Endodermal cell (in vitro differentiated cells): ENCODE results near the gene ADAM15. TPM values are rescaled to one million over a fixed set of nuclear protein-coding genes. Genes with fewer than 3 reads are reported as not detected.
A peak's percentile ranks its signal among the peaks of the same experiment; 100 is the strongest.

Experiments used
- DNase-seq: peaks from one replicate; pipeline ENCODE4 v3.0.0-alpha.2; 2017
- H3K27ac ChIP-seq: 2 replicates; pipeline ENCODE4 v1.5.1; 2013; ENCODE audit warnings: mild to moderate bottlenecking, low read depth, low read length, moderate library complexity
- H3K27me3 ChIP-seq: 2 replicates; pipeline ENCODE4 v1.6.1; 2013; ENCODE audit warnings: mild to moderate bottlenecking, low read length, moderate library complexity; ENCODE audit not compliant: insufficient read depth, control insufficient read depth, poor library complexity, severe bottlenecking
- H3K36me3 ChIP-seq: 2 replicates; pipeline ENCODE4 v1.7.0; 2013; ENCODE audit warnings: mild to moderate bottlenecking, low read length, moderate library complexity; ENCODE audit not compliant: control insufficient read depth, insufficient read depth
- H3K4me1 ChIP-seq: one replicate; pipeline ENCODE4 v1.7.0; 2013; ENCODE audit warnings: low read length; ENCODE audit not compliant: control insufficient read depth, insufficient read depth
- H3K4me3 ChIP-seq: 2 replicates; pipeline ENCODE4 v1.5.1; 2013; ENCODE audit warnings: mild to moderate bottlenecking, low read length, moderate library complexity
- H3K9ac ChIP-seq: 2 replicates; pipeline ENCODE4 v1.6.1; 2013; ENCODE audit warnings: mild to moderate bottlenecking, low read length, moderate library complexity; ENCODE audit not compliant: poor library complexity, severe bottlenecking; ENCODE audit errors: extremely low read depth
- H3K9me3 ChIP-seq: 2 replicates; pipeline ENCODE4 v1.6.1; 2013; ENCODE audit warnings: mild to moderate bottlenecking, low read length, moderate library complexity; ENCODE audit not compliant: control insufficient read depth
- H3K27ac Mint-ChIP-seq: 2 replicates; pipeline ENCODE4 v1.8.0; 2020; ENCODE audit warnings: mixed read lengths
- H3K27me3 Mint-ChIP-seq: 2 replicates; pipeline ENCODE4 v1.8.0; 2021; ENCODE audit warnings: mild to moderate bottlenecking, mixed read lengths; ENCODE audit not compliant: insufficient read depth
- H3K36me3 Mint-ChIP-seq: 2 replicates; pipeline ENCODE4 v1.8.0; 2020; ENCODE audit warnings: low read depth, mixed read lengths
- H3K4me1 Mint-ChIP-seq: 2 replicates; pipeline ENCODE4 v1.8.0; 2020; ENCODE audit warnings: mixed read lengths
- H3K4me3 Mint-ChIP-seq: 2 replicates; pipeline ENCODE4 v1.8.0; 2020; ENCODE audit warnings: mild to moderate bottlenecking, moderate library complexity, mixed read lengths
- H3K9me3 Mint-ChIP-seq: 2 replicates; pipeline ENCODE4 v1.8.0; 2020; ENCODE audit warnings: mild to moderate bottlenecking, mixed read lengths
- CTCF ChIP-seq: fragments of 200-600 bp; sonication (generic); conservative IDR thresholded peaks from 2 replicates; pipeline ENCODE4 v1.5.0; 2021; ENCODE audit warnings: antibody characterized with exemption, mild to moderate bottlenecking
- WGBS, 2 experiments: methylation state at CpG; one replicate each; pipeline versions ENCODE4 v1.1.5 to v1.1.7; 2013; ENCODE audit warnings: missing lambda C conversion rate in 2 of 2, mixed read lengths in 1 of 2; ENCODE audit not compliant: insufficient coverage in 1 of 2, insufficient read length in 1 of 2; 5-methylcytosine and 5-hydroxymethylcytosine counted together
- total RNA-seq, 2 donors: library from RNA; stranded (reverse); fragmentation: NEBNext Ultra II Directional in 1 of 2; extraction: Animal tissue kit (Norgen Biotek cat#: 25700) in 1 of 2; gene quantifications; 2 replicates in 1 of 2; 3 replicates in 1 of 2; pipeline ENCODE4 v1.2.1, GENCODE V29; 2021

ADAM15 gene
- total RNA-seq, 2 donors from 2014 or later = 13.4 to 16.5 TPM

GRCh38 chr1:155017946-155018316 is 33.2 kb upstream of the ADAM15 start:
- DNase-seq = no peak
- Histone ChIP-seq H3K4me3 (no peak overlapping the region), H3K27me3 (no peaks in the 10 kb centered on the region), H3K27ac (no peak overlapping the region), H3K9ac (no peak overlapping the region), H3K36me3 (peaks cover 10% of the 10 kb centered on the region), H3K4me1 (no peaks in the 10 kb centered on the region), H3K9me3 (no peaks in the 10 kb centered on the region)
- H3K27ac Mint-ChIP-seq = no peak overlapping the region
- peak overlapping the region; percentile 47 for H3K4me3 Mint-ChIP-seq
- 85% methylated on average over 6 of the region's 6 CpGs; no CpG with 5 or more reads in 1 of the 2 experiments for WGBS, 2 experiments
- no peak for TF ChIP-seq CTCF
- peaks cover 8% of the 10 kb centered on the region for H3K27me3 Mint-ChIP-seq
- peaks cover 12% of the 10 kb centered on the region for H3K36me3 Mint-ChIP-seq
- H3K9me3 Mint-ChIP-seq = no peaks in the 10 kb centered on the region
- H3K4me1 Mint-ChIP-seq = no peaks in the 10 kb centered on the region

DNA sequence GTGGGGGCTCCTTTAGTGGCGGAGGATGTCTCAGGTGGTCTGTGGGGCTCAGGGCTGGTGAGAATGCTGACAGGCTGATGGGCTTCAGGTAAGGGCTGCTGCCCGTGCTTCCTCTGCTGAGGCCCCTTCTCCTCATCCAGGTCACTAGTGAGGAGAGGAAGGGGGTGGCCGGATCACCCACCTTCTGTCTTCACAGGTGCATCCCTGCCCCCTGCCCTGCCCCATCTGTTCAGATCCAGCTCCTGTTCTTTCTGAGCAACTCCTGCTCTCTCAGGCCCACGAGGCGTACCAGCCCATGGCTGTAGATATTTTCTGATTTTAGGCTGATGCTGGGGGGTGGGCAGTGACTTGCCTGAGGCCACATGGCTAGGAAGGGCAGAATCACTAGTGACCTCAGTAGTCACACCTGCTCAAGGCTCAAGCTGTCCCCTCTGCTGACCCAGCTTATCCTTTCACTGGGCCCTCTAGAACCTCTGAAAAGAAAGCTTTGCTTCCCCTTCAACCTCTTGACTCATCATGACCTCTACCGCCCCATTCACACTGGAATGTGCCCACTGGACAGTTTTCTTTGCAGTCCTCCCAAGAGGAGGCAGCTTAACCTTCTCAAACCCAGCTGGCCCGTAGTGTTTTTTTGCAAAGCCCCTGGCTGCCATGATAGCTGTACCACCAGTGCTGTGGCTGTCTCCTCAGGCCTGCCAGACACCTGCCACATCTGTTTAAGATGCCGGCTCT is 32.3 kb upstream of the ADAM15 start:
- H3K27ac Mint-ChIP-seq = no peak overlapping the region

GRCh38 chr1:155019377-155020245 is 31.5 kb upstream of the ADAM15 start:
- H3K4me3 ChIP-seq = no peak overlapping the region
- peaks cover 6% of the 10 kb centered on the region for H3K36me3 Mint-ChIP-seq
- DNase-seq = no peak
- TF ChIP-seq CTCF = no peak
- H3K27ac Mint-ChIP-seq = no peak overlapping the region
- 84 to 86% methylated on average over 7 to 11 of the region's 11 CpGs for WGBS, 2 experiments
- H3K9me3 ChIP-seq = no peaks in the 10 kb centered on the region
- H3K27ac ChIP-seq = no peak overlapping the region
- H3K4me3 Mint-ChIP-seq = no peak overlapping the region
- H3K9ac ChIP-seq = no peak overlapping the region
- no peaks in the 10 kb centered on the region for H3K27me3 ChIP-seq
- H3K27me3 Mint-ChIP-seq = peaks cover 8% of the 10 kb centered on the region
- H3K4me1 Mint-ChIP-seq = no peaks in the 10 kb centered on the region
- H3K4me1 ChIP-seq = no peaks in the 10 kb centered on the region
- peaks cover 7% of the 10 kb centered on the region for H3K36me3 ChIP-seq
- H3K9me3 Mint-ChIP-seq = no peaks in the 10 kb centered on the region

More for the DNA sequence above, 32.3 kb upstream of the ADAM15 start:
- Histone ChIP-seq H3K9me3 (no peaks in the 10 kb centered on the region), H3K4me1 (no peaks in the 10 kb centered on the region), H3K36me3 (peaks cover 10% of the 10 kb centered on the region), H3K9ac (no peak overlapping the region), H3K4me3 (no peak overlapping the region), H3K27ac (no peak overlapping the region), H3K27me3 (no peaks in the 10 kb centered on the region)
- DNase-seq = no peak
- no peaks in the 10 kb centered on the region for H3K4me1 Mint-ChIP-seq
- H3K27me3 Mint-ChIP-seq = peaks cover 8% of the 10 kb centered on the region
- TF ChIP-seq CTCF = no peak
- H3K36me3 Mint-ChIP-seq = peaks cover 9% of the 10 kb centered on the region
- no peaks in the 10 kb centered on the region for H3K9me3 Mint-ChIP-seq
- 92 to 95% methylated on average over 4 to 8 of the region's 8 CpGs for WGBS, 2 experiments
- no peak overlapping the region for H3K4me3 Mint-ChIP-seq
